Stimulated activated CD8-positive, alpha-beta memory T cell treated with anti-CD3 and anti-CD28 coated beads, Interleukin-12 subunit alpha, Interleukin-12 subunit beta, amount 100 ng/mL, for 24 hours (primary cell): ENCODE measurements around the gene NLGN2.

Experiments
- DNase-seq: peaks from one replicate; pipeline ENCODE4 v3.0.0-alpha.2; 2020; ENCODE audit errors: extremely low read depth

Gene NLGN2

GRCh38 chr17:7437950-7438614 is 30.4 kb downstream of the NLGN2 start:
- DNase-seq, result no peak

- DNase-seq, result no peak
These were observed 31.2 kb downstream of the NLGN2 start for GRCh38 chr17:7438656-7439460.

GRCh38 chr17:7439462-7440112 is 31.9 kb downstream of the NLGN2 start, which contains the start of gene FGF11:
Gene FGF11 (plus strand): TSS chr17:7439512. CDS start chr17:7439621, 109 bp downstream.
- DNase-seq, result no peak

- DNase-seq, result no peak
These were observed 32.6 kb downstream of the NLGN2 start for GRCh38 chr17:7440113-7440833.

- no peak for DNase-seq
These were observed 33.2 kb downstream of the NLGN2 start for GRCh38 chr17:7440834-7441195.

GRCh38 chr17:7441266-7441665 is 33.6 kb downstream of the NLGN2 start:
- DNase-seq, result no peak

GRCh38 chr17:7442142-7442541 is 34.5 kb downstream of the NLGN2 start:
- DNase-seq, result no peak

- DNase-seq, result no peak
These were observed 36.1 kb downstream of the NLGN2 start for GRCh38 chr17:7443499-7444485.

GRCh38 chr17:7444682-7445618 is 37.3 kb downstream of the NLGN2 start, which contains the start of gene CHRNB1:
Gene CHRNB1 (plus strand): TSS chr17:7445061. CDS start chr17:7445128, 67 bp downstream.
- no peak for DNase-seq

- no peak for DNase-seq
These were observed 37.9 kb downstream of the NLGN2 start for GRCh38 chr17:7445619-7445968.

- DNase-seq, result no peak
These were observed 40.8 kb downstream of the NLGN2 start for GRCh38 chr17:7448461-7448860.

GRCh38 chr17:7459961-7460545 is 52.4 kb downstream of the NLGN2 start:
- no peak for DNase-seq

GRCh38 chr17:7460850-7461660 is 53.4 kb downstream of the NLGN2 start:
- no peak for DNase-seq

GRCh38 chr17:7462474-7463371 is 55.1 kb downstream of the NLGN2 start:
- DNase-seq, result no peak

GRCh38 chr17:7463372-7463846 is 55.8 kb downstream of the NLGN2 start:
- DNase-seq, result no peak

GRCh38 chr17:7464081-7464480 is 56.4 kb downstream of the NLGN2 start:
- DNase-seq, result no peak

- no peak for DNase-seq
These were observed 58.1 kb downstream of the NLGN2 start for GRCh38 chr17:7465597-7466275.
